ENCODE results near the gene RBM42. TPM values are rescaled to one million over a fixed set of nuclear protein-coding genes. Genes with fewer than 3 reads are reported as not detected.

The RBM42 gene
- total and polyA plus RNA-seq, 2 of the 13 experiments (the other 11 are each of a cell fraction or from before 2014, with no cell fraction given) = 27.2 to 55.3 TPM

DNA sequence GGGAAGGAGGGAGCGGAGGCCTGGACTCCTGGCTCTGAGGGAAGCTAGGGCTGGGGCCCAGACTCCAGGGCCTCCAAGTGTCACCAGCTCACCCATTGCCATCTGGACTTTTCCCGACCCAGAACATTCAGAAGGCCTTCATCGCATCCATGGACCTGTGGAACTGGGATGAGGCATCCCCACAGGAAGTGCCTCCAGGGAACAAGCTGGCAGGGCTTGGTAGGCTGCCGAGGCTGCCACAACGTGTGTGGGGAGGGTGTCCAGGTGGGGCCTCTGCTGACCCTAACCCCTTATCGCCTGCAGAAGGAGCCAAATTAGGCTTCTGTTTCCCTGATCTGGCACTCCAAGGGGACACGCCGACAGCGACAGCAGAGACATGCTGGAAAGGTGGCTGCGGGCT lies 13.5 kb downstream of the RBM42 start:
- Histone ChIP-seq H3K4me1 (ENCODE audit: insufficient read depth, low read length) (peaks cover 48% of the 10 kb centered on the region), H3K4me3 (replicated peaks in 1 of 3; ENCODE audit: insufficient read depth in 1 of 3, low read depth in 2 of 3, low read length in 3 of 3) (no peak overlapping the region), H3K27ac (ENCODE audit: extremely low read length, insufficient read depth, low read length) (no peak overlapping the region), H3K9ac (ENCODE audit: insufficient read depth, low read depth, low read length) (no peak overlapping the region), H3K79me2 (ENCODE audit: insufficient read depth, low read length) (no peaks in the 10 kb centered on the region), H2AFZ (ENCODE audit: low read length) (no peak overlapping the region), H3K4me2 (ENCODE audit: low read depth, low read length) (no peak overlapping the region), H3K9me3 (ENCODE audit: low read length) (no peaks in the 10 kb centered on the region), H3K27me3 (ENCODE audit: control insufficient read depth in 1 of 2, insufficient read depth in 2 of 2, low read length in 2 of 2) (no peaks in the 10 kb centered on the region), H3K36me3 (replicated peaks in 1 of 2; ENCODE audit: control insufficient read depth in 1 of 2, insufficient read depth in 2 of 2, low read length in 2 of 2) (peaks cover 0 to 7% of the 10 kb centered on the region in 2 experiments; a peak in 2 of 5 replicates), H4K20me1 (ENCODE audit: insufficient read depth, low read length) (no peaks in the 10 kb centered on the region)
- ChIA-PET POLR2A (interaction anchor here (1.0 to 4.8 kb wide), 4 partner anchors 10 to 60 kb away, joined by 3 to 44 read pairs (median 8); partner anchors contain the start of gene RBM42), CTCF (ENCODE audit: low intra/inter-chr PET ratio, low total read pairs) (no interaction called here)
- ATAC-seq = no peak
- intact Hi-C loops (cut with micrococcal nuclease; ENCODE audit: unreplicated experiment) (loop anchor here (10.0 kb wide), 1 partner anchor 88 kb away; no protein-coding TSS in a partner anchor), in situ Hi-C loops (cut with HindIII; ENCODE audit: extremely low pct_ligation_motif_present, low pct_unique_long_range_greater_than_20kb) (loop anchor here (5.0 kb wide), 1 partner anchor 95 kb away; the partner anchor contains the start of gene TMEM147)
- no TSS peak for BruUV-seq (replicated peaks)
- 93% methylated on average over 8 of the region's 10 CpGs for WGBS (ENCODE audit: low lambda C conversion rate)
- no peak for FAIRE-seq
- no peak for DNase-seq (ENCODE audit: low spot score)
- TF ChIP-seq, protein P1, sequence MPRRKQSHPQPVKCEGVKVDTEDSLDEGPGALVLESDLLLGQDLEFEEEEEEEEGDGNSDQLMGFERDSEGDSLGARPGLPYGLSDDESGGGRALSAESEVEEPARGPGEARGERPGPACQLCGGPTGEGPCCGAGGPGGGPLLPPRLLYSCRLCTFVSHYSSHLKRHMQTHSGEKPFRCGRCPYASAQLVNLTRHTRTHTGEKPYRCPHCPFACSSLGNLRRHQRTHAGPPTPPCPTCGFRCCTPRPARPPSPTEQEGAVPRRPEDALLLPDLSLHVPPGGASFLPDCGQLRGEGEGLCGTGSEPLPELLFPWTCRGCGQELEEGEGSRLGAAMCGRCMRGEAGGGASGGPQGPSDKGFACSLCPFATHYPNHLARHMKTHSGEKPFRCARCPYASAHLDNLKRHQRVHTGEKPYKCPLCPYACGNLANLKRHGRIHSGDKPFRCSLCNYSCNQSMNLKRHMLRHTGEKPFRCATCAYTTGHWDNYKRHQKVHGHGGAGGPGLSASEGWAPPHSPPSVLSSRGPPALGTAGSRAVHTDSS (CRISPR knock-in tag; conservative IDR thresholded peaks at IDR 0.05) = no peak
- TF ChIP-seq MIXL1 (CRISPR knock-in tag; IDR thresholded peaks at IDR 0.05) (no peak), TBX2 (CRISPR knock-in tag; IDR thresholded peaks at IDR 0.05; ENCODE audit: borderline replicate concordance) (no peak), HOXA9 (CRISPR knock-in tag; IDR thresholded peaks at IDR 0.05; ENCODE audit: borderline replicate concordance) (no peak), ZSCAN30 (CRISPR knock-in tag; IDR thresholded peaks at IDR 0.05) (no peak), SP2 (CRISPR knock-in tag; IDR thresholded peaks at IDR 0.05) (no peak), THAP8 (CRISPR knock-in tag; IDR thresholded peaks at IDR 0.05; ENCODE audit: borderline replicate concordance) (no peak), ATF4 (CRISPR knock-in tag; IDR thresholded peaks at IDR 0.05) (no peak), ZC3H13 (CRISPR knock-in tag; IDR thresholded peaks at IDR 0.05) (no peak), NKX3-1 (CRISPR knock-in tag; IDR thresholded peaks at IDR 0.05) (no peak), ZNF616 (CRISPR knock-in tag; IDR thresholded peaks at IDR 0.05; ENCODE audit: low read depth) (no peak), HNRNPK (IDR thresholded peaks at IDR 0.05; ENCODE audit: low read depth, low read length, poor library complexity, severe bottlenecking) (no peak)
- TF ChIP-seq, protein P2, sequence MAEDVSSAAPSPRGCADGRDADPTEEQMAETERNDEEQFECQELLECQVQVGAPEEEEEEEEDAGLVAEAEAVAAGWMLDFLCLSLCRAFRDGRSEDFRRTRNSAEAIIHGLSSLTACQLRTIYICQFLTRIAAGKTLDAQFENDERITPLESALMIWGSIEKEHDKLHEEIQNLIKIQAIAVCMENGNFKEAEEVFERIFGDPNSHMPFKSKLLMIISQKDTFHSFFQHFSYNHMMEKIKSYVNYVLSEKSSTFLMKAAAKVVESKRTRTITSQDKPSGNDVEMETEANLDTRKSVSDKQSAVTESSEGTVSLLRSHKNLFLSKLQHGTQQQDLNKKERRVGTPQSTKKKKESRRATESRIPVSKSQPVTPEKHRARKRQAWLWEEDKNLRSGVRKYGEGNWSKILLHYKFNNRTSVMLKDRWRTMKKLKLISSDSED (CRISPR knock-in tag; IDR thresholded peaks at IDR 0.05) = no peak
